H1 (cell line): ENCODE data around the gene CRTAP. TPM values are rescaled to one million over a fixed set of nuclear protein-coding genes. Genes with fewer than 3 reads are reported as not detected.

Experiments
- CBX5 ChIP-seq: fragments of 300-800, 300-1000 bp; sonication (generic); IDR thresholded peaks from 2 replicates; pipeline ENCODE4 v1.7.1; 2016; ENCODE audit warnings: antibody characterized with exemption, low read length, low read depth
- CHD7 ChIP-seq: fragments of 300-600 bp; sonication (generic); IDR thresholded peaks from 2 replicates; pipeline ENCODE4 v1.7.1; 2012; ENCODE audit warnings: low read length, moderate library complexity, mild to moderate bottlenecking, inconsistent platforms; ENCODE audit not compliant: insufficient replicate concordance
- JUN ChIP-seq: IDR thresholded peaks from 2 replicates; pipeline ENCODE4 v1.6.1; 2011; ENCODE audit warnings: low read depth, mild to moderate bottlenecking, improper control_type of control experiment, low read length
- SRF ChIP-seq: IDR thresholded peaks from 2 replicates; pipeline ENCODE4 v1.6.1; 2011; ENCODE audit warnings: mild to moderate bottlenecking, low read depth, low read length, moderate library complexity
- TAF7 ChIP-seq: optimal IDR thresholded peaks from 2 replicates; pipeline ENCODE3; 2011; ENCODE audit warnings: low read depth, mild to moderate bottlenecking, inconsistent platforms, low read length, moderate library complexity, borderline replicate concordance
- USF2 ChIP-seq: IDR thresholded peaks from 2 replicates; pipeline ENCODE4 v1.6.1; 2011; ENCODE audit warnings: low read length, improper control_type of control experiment
- polyA plus RNA-seq, 7 experiments: library from polyadenylated mRNA; depleted of rRNA in 3 of 7; stranded (reverse) in 5 of 7; unstranded in 2 of 7; fragments of >200 nt in 5 of 7; fragments of 200-250 nt in 2 of 7; gene quantifications; 1 replicate in 5 of 7; 2 replicates in 1 of 7; 4 replicates in 1 of 7; pipeline versions ENCODE4 v1.2.1 to v1.2.3, GENCODE V29; 2011 to 2013; ENCODE audit warnings: missing spikeins in 2 of 7, mixed read lengths in 2 of 7
- total RNA-seq: library from RNA; stranded (reverse); fragmentation: NEBNext Ultra II Directional; extraction: Animal tissue kit (Norgen Biotek cat#: 25700); gene quantifications from 2 replicates; pipeline ENCODE4 v1.2.1, GENCODE V29; 2021

CRTAP gene
- total and polyA plus RNA-seq, 2 of the 8 experiments (the other 6 are each of a cell fraction or from before 2014, with no cell fraction given), result 159 to 188 TPM

GRCh38 chr3:33170531-33170930 is 56.7 kb downstream of the CRTAP start (continued):
- TF ChIP-seq USF2 (no peak), CBX5 (no peak), JUN (no peak), SRF (no peak), TAF7 (no peak), CHD7 (no peak)
